Sigmoid colon (tissue), 7 donors: ENCODE data around the gene UBXN7. TPM values are rescaled to one million over a fixed set of nuclear protein-coding genes. Genes with fewer than 3 reads are reported as not detected.

Source experiments
- DNase-seq: peaks from one replicate; pipeline ENCODE4 v3.0.0-alpha.2; 2019
- H3K27ac ChIP-seq, 4 donors: fragments of 200-600 bp; sonication (generic); one replicate each; pipeline ENCODE4 v1.5.1; 2016 to 2019; ENCODE audit warnings: mild to moderate bottlenecking in 1 of 4
- H3K27me3 ChIP-seq, 3 donors: fragments of 200-600 bp; sonication (generic); one replicate each; pipeline ENCODE4 v1.5.1; 2019; ENCODE audit warnings: mild to moderate bottlenecking in 1 of 3
- H3K36me3 ChIP-seq, 4 donors: fragments of 200-600 bp; sonication (generic); one replicate each; pipeline ENCODE4 v1.5.1; 2016 to 2019
- H3K4me1 ChIP-seq, 4 donors: fragments of 200-600 bp; sonication (generic); one replicate each; pipeline ENCODE4 v1.5.1; 2017 to 2019
- H3K4me3 ChIP-seq, 4 donors: fragments of 200-600 bp; sonication (generic); one replicate each; pipeline ENCODE4 v1.5.1; 2017 to 2019; ENCODE audit warnings: mild to moderate bottlenecking in 2 of 4, moderate library complexity in 1 of 4
- H3K9me3 ChIP-seq, 4 donors: fragments of 200-600 bp in 3 of 4; sonication (generic) in 3 of 4; one replicate each; pipeline versions ENCODE4 v1.5.1 to v1.6.1; 2013 to 2019
- CTCF ChIP-seq, 4 experiments: fragments of 450-650 bp in 3 of 4; fragments of 200-600 bp in 1 of 4; IDR thresholded peaks; one replicate each; pipeline ENCODE4 v1.5.1; 2016 to 2019; ENCODE audit warnings: antibody characterized with exemption in 4 of 4, mild to moderate bottlenecking in 3 of 4, moderate library complexity in 2 of 4
- EP300 ChIP-seq, 4 donors: sonication (generic); formaldehyde crosslinking; IDR thresholded peaks; one replicate each; pipeline ENCODE4 v1.6.1; 2017; ENCODE audit warnings: antibody characterized with exemption in 4 of 4
- POLR2A ChIP-seq, 2 donors: fragments of 450-650 bp; IDR thresholded peaks; one replicate each; pipeline ENCODE4 v1.6.1; 2016; ENCODE audit warnings: antibody characterized with exemption in 2 of 2, mild to moderate bottlenecking in 2 of 2, moderate library complexity in 2 of 2
- POLR2AphosphoS5 ChIP-seq, 4 donors: sonication (generic); formaldehyde crosslinking; IDR thresholded peaks; one replicate each; pipeline ENCODE4 v1.6.1; 2017; ENCODE audit warnings: antibody characterized with exemption in 4 of 4
- WGBS, 2 donors: extraction: QIAGEN DNeasy Blood & Tissue Kit; methylation state at CpG; one replicate each; pipeline ENCODE4 v1.1.7; 2013; 5-methylcytosine and 5-hydroxymethylcytosine counted together
- intact Hi-C: fragments of 100-400 bp; cut with DNase I; formaldehyde crosslinking; loops from one replicate; pipeline ENCODE4 v1.15.1; 2023
- polyA plus RNA-seq, 3 donors: library from polyadenylated mRNA; stranded (reverse); fragments of 200-250 nt; gene quantifications; one replicate each; pipeline ENCODE4 v1.2.3, GENCODE V29; 2013
- total RNA-seq, 4 donors: library from RNA; depleted of rRNA; stranded (reverse); fragments of >200 nt; gene quantifications; one replicate each; pipeline ENCODE4 v1.1.0, GENCODE V29; 2016
- donor health status: healthy with polysubstance abuse.
- donor health status: Bipolar disorder and iron deficiency.
- donor health status: healthy.

UBXN7 gene
- total and polyA plus RNA-seq, 7 donors = 3.9 to 22.4 (median 14.7) TPM

- Histone ChIP-seq H3K9me3 (no peaks in the 10 kb centered on the region), H3K4me1 (peaks cover 0 to 6% (median 2%) of the 10 kb centered on the region in 4 donors), H3K27me3 (peaks cover 0 to 11% (median 0%) of the 10 kb centered on the region in 3 donors), H3K36me3 (no peaks in the 10 kb centered on the region), H3K27ac (no peak overlapping the region), H3K4me3 (no peak overlapping the region)
- TF ChIP-seq POLR2A (IDR thresholded peaks at IDR 0.05) = no peak
- TF ChIP-seq POLR2AphosphoS5 (IDR thresholded peaks at IDR 0.05) = no peak
- no peak for TF ChIP-seq CTCF (IDR thresholded peaks at IDR 0.05)
- TF ChIP-seq EP300 (IDR thresholded peaks at IDR 0.05) = no peak
- WGBS, 2 donors = 75% methylated on average over 11 of the region's 11 CpGs
- DNase-seq = no peak
- intact Hi-C loops = no loop called here
Measured at GRCh38 chr3:196323691-196324090, 108.5 kb downstream of the UBXN7 start.

GRCh38 chr3:196323016-196323415 lies 109.2 kb downstream of the UBXN7 start:
- WGBS, 2 donors = 94 to 96% methylated on average over 4 of the region's 4 CpGs
- no peaks in the 10 kb centered on the region for H3K36me3 ChIP-seq
- peaks cover 0 to 9% (median 0%) of the 10 kb centered on the region in 3 donors for H3K27me3 ChIP-seq
- H3K27ac ChIP-seq = no peak overlapping the region
- H3K4me1 ChIP-seq = peaks cover 0 to 6% (median 2%) of the 10 kb centered on the region in 4 donors
- no peak for DNase-seq
- no peaks in the 10 kb centered on the region for H3K9me3 ChIP-seq
- H3K4me3 ChIP-seq = no peak overlapping the region
- intact Hi-C loops = no loop called here
- no peak for TF ChIP-seq EP300 (IDR thresholded peaks at IDR 0.05)
- TF ChIP-seq POLR2A (IDR thresholded peaks at IDR 0.05) = no peak
- no peak for TF ChIP-seq CTCF (IDR thresholded peaks at IDR 0.05)
- no peak for TF ChIP-seq POLR2AphosphoS5 (IDR thresholded peaks at IDR 0.05)

- Histone ChIP-seq H3K9me3 (no peaks in the 10 kb centered on the region), H3K36me3 (no peaks in the 10 kb centered on the region), H3K27me3 (no peaks in the 10 kb centered on the region), H3K27ac (no peak overlapping the region), H3K4me3 (no peak overlapping the region), H3K4me1 (no peaks in the 10 kb centered on the region)
- no peak for DNase-seq
- no peak for TF ChIP-seq CTCF (IDR thresholded peaks at IDR 0.05)
- TF ChIP-seq POLR2AphosphoS5 (IDR thresholded peaks at IDR 0.05) = no peak
- TF ChIP-seq EP300 (IDR thresholded peaks at IDR 0.05) = no peak
- no peak for TF ChIP-seq POLR2A (IDR thresholded peaks at IDR 0.05)
- 84 to 87% methylated on average over 11 of the region's 11 CpGs for WGBS, 2 donors
- intact Hi-C loops = no loop called here
Measured at GRCh38 chr3:196321162-196321561, 111.1 kb downstream of the UBXN7 start.

GRCh38 chr3:196320137-196320536 lies 112.1 kb downstream of the UBXN7 start:
- no peaks in the 10 kb centered on the region for H3K27me3 ChIP-seq
- no peak overlapping the region for H3K27ac ChIP-seq
- intact Hi-C loops = no loop called here
- H3K9me3 ChIP-seq = no peaks in the 10 kb centered on the region
- H3K4me3 ChIP-seq = no peak overlapping the region
- no peak for TF ChIP-seq EP300 (IDR thresholded peaks at IDR 0.05)
- TF ChIP-seq POLR2A (IDR thresholded peaks at IDR 0.05) = no peak
- no peak for TF ChIP-seq CTCF (IDR thresholded peaks at IDR 0.05)
- WGBS, 2 donors = 73 to 80% methylated on average over 3 of the region's 3 CpGs
- peaks cover 0 to 5% (median 0%) of the 10 kb centered on the region in 4 donors for H3K36me3 ChIP-seq
- H3K4me1 ChIP-seq = no peaks in the 10 kb centered on the region
- DNase-seq = no peak
